Activated naive CD4-positive, alpha-beta T cell treated with anti-CD3 and anti-CD28 coated beads, Interleukin-2, amount 50 U/mL, for 24 hours (primary cell): ENCODE results near the gene ACTN4.
"Not testable (repeated sequence)": the region's sequence is repeated elsewhere in the genome, so short reads cannot be mapped to it uniquely, and the experiment has no call there.

Experiments
- H3K27ac Mint-ChIP-seq: one replicate; pipeline ENCODE4 v1.8.0; 2021; ENCODE audit warnings: mild to moderate bottlenecking, mixed read lengths
- H3K27me3 Mint-ChIP-seq: one replicate; pipeline ENCODE4 v1.8.0; 2021; ENCODE audit warnings: mixed read lengths
- H3K36me3 Mint-ChIP-seq: one replicate; pipeline ENCODE4 v1.8.0; 2021; ENCODE audit warnings: mixed read lengths
- H3K4me1 Mint-ChIP-seq: one replicate; pipeline ENCODE4 v1.8.0; 2021; ENCODE audit warnings: mixed read lengths
- H3K4me3 Mint-ChIP-seq: one replicate; pipeline ENCODE4 v1.8.0; 2021; ENCODE audit warnings: mild to moderate bottlenecking, mixed read lengths
- H3K9me3 Mint-ChIP-seq: one replicate; pipeline ENCODE4 v1.8.0; 2021; ENCODE audit warnings: mixed read lengths

Gene ACTN4

DNA sequence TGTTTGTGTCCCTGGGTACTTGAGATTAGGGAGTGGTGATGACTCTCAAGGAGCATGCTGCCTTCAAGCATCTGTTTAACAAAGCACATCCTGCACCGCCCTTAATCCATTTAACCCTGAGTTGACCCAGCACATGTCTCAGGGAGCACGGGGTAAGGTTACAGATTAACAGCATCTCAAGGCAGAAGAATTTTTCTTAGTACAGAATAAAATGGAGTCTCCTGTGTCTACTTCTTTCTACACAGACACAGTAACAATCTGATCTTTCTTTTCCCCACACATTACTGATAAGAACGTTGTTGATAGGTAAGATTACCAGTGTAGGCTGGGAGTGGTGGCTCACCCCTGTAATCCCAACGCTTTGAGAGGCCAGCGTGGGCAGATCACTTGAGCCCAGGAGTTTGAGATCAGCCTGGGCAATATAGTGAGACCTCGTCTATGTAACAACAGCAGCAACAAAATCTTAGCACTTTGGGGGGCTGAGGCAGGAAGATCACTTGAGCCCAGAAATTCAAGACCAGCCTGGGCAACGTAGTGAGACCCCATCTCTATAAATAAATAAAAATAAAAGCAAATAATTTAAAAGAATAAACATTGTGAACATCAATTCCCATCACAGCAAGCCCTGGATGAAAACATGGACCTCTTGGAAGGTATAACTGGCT, 15.5 kb upstream of the ACTN4 start:
- not testable (repeated sequence) for H3K27ac Mint-ChIP-seq, H3K4me3 Mint-ChIP-seq, H3K27me3 Mint-ChIP-seq, H3K9me3 Mint-ChIP-seq
- H3K4me1 Mint-ChIP-seq, result peaks cover 22% of the 10 kb centered on the region
- H3K36me3 Mint-ChIP-seq, result peaks cover 22% of the 10 kb centered on the region

DNA sequence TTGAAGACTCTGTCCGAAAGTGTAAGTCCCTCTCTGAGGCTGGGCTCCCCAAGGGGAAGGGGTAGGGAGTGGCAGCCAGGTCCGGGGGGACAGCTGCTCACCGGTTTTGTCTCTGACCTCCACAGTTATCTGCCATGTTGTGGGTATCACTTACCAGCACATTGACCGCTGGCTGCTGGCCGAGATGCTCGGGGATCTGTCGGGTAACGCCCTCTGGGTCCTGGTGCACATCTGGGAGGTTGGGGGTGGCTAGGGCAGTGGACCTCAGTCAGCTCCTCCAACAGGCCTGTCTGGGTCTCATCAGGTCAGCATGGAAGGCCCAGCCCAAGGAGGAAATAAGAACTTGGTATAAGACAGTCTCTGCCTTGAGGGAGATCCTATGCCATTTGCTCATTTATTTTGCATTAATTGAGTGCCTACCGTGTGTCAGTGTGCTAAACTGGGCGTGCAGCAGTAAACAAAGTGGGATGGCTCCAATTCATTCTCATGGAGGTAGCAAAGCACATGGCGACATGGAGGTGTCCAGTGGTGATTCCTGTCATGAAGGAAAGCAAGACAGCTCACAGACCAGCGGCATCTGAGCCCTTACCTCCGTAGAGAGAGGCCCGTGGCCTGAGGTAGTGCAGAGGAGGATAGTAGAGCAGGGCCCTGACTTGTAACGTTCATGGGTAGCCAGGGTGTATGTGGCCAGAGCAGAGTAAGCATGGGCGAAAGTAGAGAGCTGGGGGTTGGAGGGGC, 14.8 kb upstream of the ACTN4 start:
- no peaks in the 10 kb centered on the region for H3K9me3 Mint-ChIP-seq
- no peak overlapping the region for H3K4me3 Mint-ChIP-seq
- peaks cover 28% of the 10 kb centered on the region for H3K4me1 Mint-ChIP-seq
- peaks cover 21% of the 10 kb centered on the region for H3K36me3 Mint-ChIP-seq
- no peaks in the 10 kb centered on the region for H3K27me3 Mint-ChIP-seq
- no peak overlapping the region for H3K27ac Mint-ChIP-seq

DNA sequence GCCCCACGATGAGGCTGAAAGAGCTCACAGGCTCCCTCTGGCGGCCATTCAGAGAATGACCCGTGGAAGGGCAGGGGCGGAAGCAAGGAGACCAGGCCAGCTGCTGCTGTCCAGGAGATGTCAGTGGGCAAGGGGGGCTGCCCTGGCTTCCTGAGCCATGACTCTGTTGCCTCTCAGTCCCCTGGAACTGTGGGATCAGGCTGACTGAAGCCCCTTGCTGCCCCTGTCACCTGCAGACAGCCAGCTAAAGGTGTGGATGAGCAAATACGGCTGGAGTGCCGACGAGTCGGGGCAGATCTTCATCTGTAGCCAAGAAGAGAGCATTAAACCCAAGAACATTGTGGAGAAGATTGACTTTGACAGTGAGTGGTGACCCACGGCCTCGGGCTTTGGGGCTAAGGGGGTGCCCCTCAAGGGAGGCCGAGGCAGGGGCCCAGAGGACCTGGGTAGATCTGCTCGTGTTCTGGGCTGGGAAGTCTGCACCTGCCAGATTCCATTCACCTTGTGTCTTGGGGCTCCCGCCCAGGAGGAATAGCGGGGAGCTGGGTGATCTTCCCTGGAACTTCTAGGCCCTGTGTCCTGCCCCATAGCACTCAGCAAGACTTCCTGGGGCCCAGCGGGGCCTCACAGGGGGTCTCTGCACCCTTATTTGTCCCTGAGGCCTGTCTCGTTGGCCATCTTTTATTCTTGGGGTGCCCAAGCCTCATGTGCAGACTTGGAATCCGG, 12.5 kb upstream of the ACTN4 start:
- Mint-ChIP-seq H3K27ac (peak overlapping the region; percentile 41), H3K36me3 (peaks cover 18% of the 10 kb centered on the region), H3K4me1 (peaks cover 28% of the 10 kb centered on the region), H3K27me3 (no peaks in the 10 kb centered on the region), H3K4me3 (peak overlapping the region; percentile 19), H3K9me3 (no peaks in the 10 kb centered on the region)

DNA sequence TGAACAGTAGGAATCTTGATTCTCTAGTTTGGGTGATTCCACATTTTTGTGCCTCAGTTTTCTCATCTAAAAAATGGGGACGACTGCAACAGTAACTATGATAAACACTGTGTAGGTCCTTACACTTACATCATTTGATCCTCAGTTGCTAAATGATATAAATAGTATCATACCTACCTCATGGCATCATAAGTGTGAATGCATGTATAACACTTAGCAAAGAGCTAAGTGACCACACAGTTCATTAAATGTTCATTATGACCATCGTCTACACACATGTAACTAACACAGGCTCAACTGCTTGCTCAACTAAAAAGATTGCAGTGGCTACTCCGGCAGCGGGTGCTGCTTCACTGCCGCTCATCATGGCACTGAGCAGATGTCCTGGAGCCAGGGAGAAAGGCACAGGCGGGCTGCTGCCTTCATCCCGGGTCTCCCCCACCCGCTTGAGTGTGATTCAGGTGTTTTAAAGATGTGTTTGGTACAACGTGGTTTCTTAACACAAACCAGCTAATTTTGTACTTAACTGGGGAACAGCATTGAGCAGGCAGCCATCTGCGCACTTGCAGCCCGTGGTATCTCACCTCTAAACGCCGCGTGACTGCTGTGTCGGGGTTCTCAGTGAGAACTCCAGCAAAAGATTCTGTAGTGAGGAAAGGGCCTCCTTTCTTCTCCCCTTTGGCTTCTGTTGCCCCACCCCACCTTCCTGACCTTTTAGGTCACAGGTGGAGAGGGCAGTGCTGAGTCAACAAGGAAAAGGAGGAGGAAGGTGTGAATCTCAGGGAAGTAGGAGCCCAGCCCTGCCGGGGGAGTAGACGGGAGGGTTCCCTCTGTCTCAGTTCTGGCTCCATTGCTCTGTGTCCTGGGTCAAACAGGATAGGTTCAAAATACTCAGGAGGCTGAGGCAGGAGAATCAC, 11.7 kb upstream of the ACTN4 start:
- Mint-ChIP-seq H3K27ac (no peak overlapping the region), H3K4me3 (no peak overlapping the region)

DNA sequence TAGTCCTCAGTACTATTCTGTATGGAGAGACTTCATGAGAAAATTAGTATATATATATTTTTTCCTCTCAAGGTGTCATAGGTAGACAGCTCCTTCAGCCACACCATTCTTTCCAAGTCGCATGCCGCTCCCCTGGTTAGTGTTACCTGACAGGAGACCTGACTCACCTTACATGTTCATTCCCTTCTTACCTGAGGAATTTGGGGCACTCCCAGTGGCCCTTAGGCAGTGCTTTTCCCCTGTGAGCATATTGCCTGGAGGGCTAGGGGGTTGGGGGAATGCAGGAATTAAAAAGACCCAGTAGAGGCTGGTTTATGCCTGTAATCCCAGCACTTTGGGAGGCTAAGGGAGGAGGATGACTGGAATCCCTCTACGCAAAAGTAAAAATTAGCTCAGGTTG, 9.0 kb upstream of the ACTN4 start:
- Mint-ChIP-seq H3K27me3 (no peaks in the 10 kb centered on the region), H3K27ac (no peak overlapping the region), H3K36me3 (peaks cover 9% of the 10 kb centered on the region), H3K4me1 (peaks cover 28% of the 10 kb centered on the region), H3K9me3 (no peaks in the 10 kb centered on the region), H3K4me3 (no peak overlapping the region)

More for the DNA sequence above, 11.7 kb upstream of the ACTN4 start:
- H3K9me3 Mint-ChIP-seq, result no peaks in the 10 kb centered on the region
- H3K36me3 Mint-ChIP-seq, result peaks cover 18% of the 10 kb centered on the region
- H3K4me1 Mint-ChIP-seq, result peaks cover 28% of the 10 kb centered on the region
- H3K27me3 Mint-ChIP-seq, result no peaks in the 10 kb centered on the region

DNA sequence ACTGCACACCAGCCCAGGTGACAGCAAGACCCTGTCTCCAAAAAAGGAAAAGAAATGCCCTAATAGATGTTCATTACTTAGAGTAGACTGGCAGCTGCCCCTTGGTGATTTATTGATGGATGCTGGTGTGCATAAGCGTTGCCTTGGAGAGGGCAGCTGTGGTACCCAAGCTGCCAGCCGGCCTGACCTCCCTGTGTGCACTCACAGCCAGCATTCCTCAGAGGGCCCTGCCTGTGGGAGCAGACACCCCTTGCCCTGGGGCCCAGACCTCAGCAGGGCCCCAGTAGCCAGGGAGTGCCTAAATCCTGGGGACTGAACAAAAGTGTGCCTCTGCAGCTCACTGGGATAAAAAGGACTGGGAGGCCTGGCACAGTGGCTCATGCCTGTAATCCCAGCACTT, 7.8 kb upstream of the ACTN4 start:
- Mint-ChIP-seq H3K4me1 (peaks cover 24% of the 10 kb centered on the region), H3K36me3 (peaks cover 6% of the 10 kb centered on the region), H3K9me3 (no peaks in the 10 kb centered on the region), H3K27me3 (no peaks in the 10 kb centered on the region), H3K4me3 (no peak overlapping the region), H3K27ac (no peak overlapping the region)

DNA sequence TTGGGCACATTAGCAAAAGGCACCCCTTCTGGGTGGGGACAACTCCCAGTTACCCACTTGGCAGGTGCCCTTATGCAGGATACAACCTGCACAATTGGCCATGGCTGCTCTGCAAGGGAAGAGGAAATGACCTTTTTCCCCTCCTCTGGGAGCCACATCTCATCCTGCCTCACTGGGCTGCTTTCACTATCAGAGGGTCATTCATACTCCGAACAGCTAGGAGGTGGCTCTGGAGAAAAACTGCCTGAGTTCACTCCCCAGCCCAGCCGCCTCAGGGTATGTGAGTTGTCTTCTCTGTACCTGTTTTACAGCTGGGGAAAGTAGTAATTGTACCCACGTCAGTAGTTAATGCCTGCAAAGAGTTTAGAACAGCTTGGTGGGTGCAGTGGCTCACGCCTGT, 7.1 kb upstream of the ACTN4 start:
- Mint-ChIP-seq H3K36me3 (peaks cover 4% of the 10 kb centered on the region), H3K27me3 (no peaks in the 10 kb centered on the region), H3K9me3 (no peaks in the 10 kb centered on the region), H3K4me3 (no peak overlapping the region), H3K27ac (no peak overlapping the region), H3K4me1 (peaks cover 21% of the 10 kb centered on the region)

DNA sequence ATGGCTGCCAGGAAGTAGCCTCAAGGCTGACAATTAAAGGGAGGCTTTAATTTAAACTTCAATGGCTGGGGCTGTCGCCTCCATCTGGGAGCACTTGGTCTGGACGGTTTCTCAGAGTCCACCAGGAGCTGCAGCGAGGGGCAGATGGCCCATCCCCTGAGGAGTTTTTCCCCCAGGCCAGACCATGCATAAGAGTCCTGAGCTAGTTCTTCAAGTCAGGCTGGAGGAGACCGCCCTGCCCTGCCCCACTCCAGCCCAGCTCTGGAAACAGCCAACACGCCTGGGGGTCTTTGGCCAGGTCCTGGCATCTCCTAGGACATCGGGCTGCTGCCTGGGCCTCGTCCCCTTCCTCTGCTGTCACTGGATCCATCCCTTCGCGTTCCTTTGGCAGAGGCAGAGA, 5.3 kb upstream of the ACTN4 start:
- H3K4me3 Mint-ChIP-seq, result no peak overlapping the region
- no peak overlapping the region for H3K27ac Mint-ChIP-seq
- peaks cover 5% of the 10 kb centered on the region for H3K4me1 Mint-ChIP-seq
- no peaks in the 10 kb centered on the region for H3K27me3 Mint-ChIP-seq
- H3K36me3 Mint-ChIP-seq, result no peaks in the 10 kb centered on the region
- no peaks in the 10 kb centered on the region for H3K9me3 Mint-ChIP-seq

DNA sequence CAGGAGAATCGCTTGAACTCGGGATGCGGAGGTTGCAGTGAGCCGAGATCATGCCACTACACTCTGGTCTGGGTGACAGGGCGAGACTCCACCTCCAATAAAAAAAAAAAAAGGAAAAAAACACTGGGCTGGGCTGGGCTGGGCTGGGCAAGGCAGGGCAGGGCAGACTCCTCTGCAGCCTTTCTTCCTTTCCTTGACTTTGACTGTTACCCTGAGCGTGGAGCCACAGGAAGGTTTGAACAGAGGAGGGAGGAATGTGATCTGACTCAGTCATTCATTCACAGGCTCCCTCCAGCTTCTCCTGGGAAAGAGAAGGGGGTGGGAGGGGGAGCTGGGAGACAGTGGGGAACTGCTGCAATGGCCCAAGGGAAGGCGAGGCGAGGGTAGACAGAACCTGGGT, 2.7 kb upstream of the ACTN4 start:
- Mint-ChIP-seq H3K4me1 (peaks cover 21% of the 10 kb centered on the region), H3K36me3 (peaks cover 2% of the 10 kb centered on the region), H3K4me3 (no peak overlapping the region), H3K27me3 (peaks cover 10% of the 10 kb centered on the region), H3K9me3 (no peaks in the 10 kb centered on the region), H3K27ac (no peak overlapping the region)

DNA sequence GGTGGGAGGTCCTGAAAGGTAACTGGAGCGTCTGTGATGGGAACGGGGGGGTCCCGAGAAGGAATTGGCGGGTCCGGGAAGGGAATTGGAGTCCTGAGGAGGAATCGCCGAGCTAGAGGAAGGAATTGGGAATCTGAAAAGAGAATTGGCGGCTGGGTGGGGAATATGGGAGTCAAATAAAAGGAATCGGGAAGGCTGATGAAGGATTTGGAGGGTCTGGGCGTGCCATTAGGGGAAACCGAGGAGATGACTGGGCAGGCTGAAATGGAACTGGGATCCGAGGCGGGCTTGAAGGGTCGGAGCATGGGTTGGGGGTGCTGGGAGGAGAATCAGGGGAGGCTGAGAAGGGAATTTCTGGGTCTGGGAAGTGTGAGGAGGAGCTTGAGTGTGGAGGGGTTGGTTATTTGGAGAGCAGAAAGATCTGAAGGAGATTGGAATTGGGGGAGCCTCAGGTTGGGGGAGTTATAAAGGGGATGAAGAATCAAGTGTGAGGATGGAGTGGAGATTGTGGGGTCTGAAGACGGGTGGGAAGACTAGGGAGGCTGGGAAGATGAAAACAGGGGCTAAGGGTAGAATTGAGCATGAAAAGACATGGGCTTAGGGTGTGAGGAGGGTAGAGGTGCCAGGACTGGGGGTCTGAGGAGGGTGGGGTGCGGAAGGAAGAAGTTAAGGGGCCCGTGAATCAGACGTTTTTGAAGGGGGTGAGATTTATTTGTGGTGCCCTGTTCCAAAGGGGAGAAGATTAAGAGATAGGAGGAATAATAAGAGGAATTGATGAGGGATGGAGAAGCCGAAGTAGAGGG, 718 bp downstream of the ACTN4 start:
- peaks cover 29% of the 10 kb centered on the region for H3K4me1 Mint-ChIP-seq
- H3K9me3 Mint-ChIP-seq, result no peaks in the 10 kb centered on the region
- peak overlapping the region; percentile 99 for H3K4me3 Mint-ChIP-seq
- peaks cover 11% of the 10 kb centered on the region for H3K27me3 Mint-ChIP-seq
- peak overlapping the region; percentile 91 for H3K27ac Mint-ChIP-seq
- H3K36me3 Mint-ChIP-seq, result peaks cover 2% of the 10 kb centered on the region

DNA sequence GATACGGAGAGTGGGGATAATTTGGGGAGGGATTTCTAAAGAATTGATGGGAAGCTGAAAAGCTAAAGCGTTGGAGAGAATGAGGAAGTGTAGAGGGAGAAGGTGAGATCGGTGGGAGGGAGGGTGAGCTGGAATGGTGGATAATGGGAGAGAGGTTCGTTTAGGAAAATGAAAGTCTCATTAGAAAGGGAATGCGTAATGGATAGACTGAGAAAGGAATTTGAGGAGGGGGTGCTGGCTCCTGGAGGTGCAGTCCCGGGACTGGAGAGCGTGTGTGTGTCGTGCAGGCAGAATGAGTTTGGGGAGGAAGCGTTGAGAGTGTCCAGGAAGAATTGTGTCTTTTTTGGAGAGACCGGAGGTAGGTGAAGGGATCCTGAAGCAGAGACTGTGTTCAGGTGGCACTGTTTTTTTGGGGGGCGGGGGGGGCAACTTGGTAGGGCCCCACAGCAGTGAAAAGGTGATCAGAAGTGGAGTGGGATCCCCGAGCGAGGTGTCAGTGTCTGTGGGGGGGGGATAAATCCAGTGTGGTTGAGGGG, 1.4 kb downstream of the ACTN4 start:
- H3K27ac Mint-ChIP-seq, result peak overlapping the region; percentile 36
- H3K4me3 Mint-ChIP-seq, result peak overlapping the region; percentile 99
- H3K27me3 Mint-ChIP-seq, result peaks cover 16% of the 10 kb centered on the region
- H3K9me3 Mint-ChIP-seq, result no peaks in the 10 kb centered on the region
- peaks cover 6% of the 10 kb centered on the region for H3K36me3 Mint-ChIP-seq
- peaks cover 35% of the 10 kb centered on the region for H3K4me1 Mint-ChIP-seq

DNA sequence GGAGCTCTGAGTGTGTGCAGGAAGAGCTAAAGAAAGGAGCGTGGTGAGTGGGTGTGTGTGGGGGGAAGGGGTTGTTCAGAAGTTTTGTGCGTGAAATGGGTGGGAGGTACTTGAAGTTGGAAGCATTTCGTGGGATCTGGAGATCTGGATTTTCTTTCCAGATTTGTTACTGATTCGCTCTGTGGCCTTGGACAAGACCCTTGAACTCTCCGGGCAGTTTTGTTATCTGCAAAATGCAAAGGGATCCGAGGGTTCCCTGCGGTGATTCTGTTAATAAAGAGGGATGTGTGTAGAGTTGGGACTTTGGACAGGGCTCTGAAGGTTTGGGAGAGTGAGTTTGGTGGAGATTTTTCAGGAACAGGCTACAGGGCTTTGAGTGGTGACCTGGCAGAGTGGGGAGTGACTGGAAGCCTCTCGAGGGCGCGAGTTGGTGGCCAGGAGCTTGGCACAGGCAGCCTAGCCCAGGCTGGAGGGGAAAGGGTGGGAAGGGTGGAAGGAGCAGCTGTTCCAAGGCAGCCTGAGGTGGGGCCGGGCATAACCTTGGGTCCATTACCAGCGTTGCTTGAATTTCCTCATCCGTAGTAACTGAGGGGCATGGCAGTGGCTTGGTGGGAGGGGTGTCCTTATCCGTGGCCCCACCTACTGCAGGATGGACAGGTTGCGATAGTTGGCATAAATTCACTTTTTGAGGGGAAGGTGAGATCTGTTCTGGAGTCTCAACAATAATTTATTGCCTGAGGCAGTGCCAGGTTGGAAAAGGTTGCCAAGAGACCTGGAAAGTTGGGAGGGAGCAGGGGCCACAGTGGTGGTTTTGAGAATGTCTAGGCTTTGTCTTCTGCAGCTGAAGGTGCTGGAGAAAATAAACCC, 2.1 kb downstream of the ACTN4 start:
- H3K4me1 Mint-ChIP-seq, result peaks cover 39% of the 10 kb centered on the region
- no peak overlapping the region for H3K27ac Mint-ChIP-seq
- H3K27me3 Mint-ChIP-seq, result peaks cover 16% of the 10 kb centered on the region
- peak overlapping the region; percentile 99 for H3K4me3 Mint-ChIP-seq
- H3K9me3 Mint-ChIP-seq, result no peaks in the 10 kb centered on the region
- H3K36me3 Mint-ChIP-seq, result peaks cover 6% of the 10 kb centered on the region

DNA sequence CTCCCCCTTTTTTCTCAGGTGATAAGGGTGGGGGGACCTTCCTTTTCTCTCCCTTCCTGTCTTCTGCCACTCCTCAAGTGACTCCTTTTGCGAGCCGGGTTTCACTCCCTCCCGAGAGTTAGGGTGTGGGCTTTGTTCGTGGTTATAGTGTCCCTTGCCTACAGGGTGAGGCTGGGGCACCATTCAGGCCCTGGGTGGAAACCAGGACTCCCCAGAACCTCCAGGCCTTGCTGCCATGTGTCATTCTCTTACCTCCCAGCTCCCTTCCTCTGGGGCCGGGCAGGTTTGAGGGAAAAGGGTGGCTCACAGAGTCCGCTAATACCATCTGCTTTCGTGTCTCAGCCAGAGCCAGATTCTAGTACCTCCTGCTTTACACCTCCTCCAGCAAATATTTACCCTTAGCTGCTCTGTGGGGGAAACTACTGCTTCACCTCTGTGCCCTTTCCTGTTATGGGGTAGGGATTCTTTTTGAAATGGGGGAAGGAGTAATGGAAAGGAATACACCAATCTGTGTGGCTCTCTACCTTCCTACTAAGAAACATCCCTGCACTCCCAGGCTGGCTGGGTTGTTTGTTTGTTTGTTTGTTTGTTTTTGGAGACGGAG, 2.8 kb downstream of the ACTN4 start:
- Mint-ChIP-seq H3K4me3 (peak overlapping the region; percentile 49), H3K4me1 (peaks cover 46% of the 10 kb centered on the region), H3K36me3 (peaks cover 6% of the 10 kb centered on the region), H3K27me3 (peaks cover 17% of the 10 kb centered on the region), H3K9me3 (no peaks in the 10 kb centered on the region), H3K27ac (peak overlapping the region; percentile 46)
